Spinal cord (tissue), 10 donors: Measurements from ENCODE around the gene CDH6. TPM values are rescaled to one million over a fixed set of nuclear protein-coding genes. Genes with fewer than 3 reads are reported as not detected.

Experiments used
- DNase-seq, 6 donors: peaks; one replicate each; pipeline versions ENCODE4 v3.0.0 to v3.0.0-alpha.2; 2013 to 2015; ENCODE audit warnings: low spot score in 6 of 6, low read depth in 4 of 6
- H3K27ac ChIP-seq: one replicate; pipeline ENCODE4 v1.5.1; 2013; ENCODE audit warnings: low read depth, low read length, control low read depth
- H3K27me3 ChIP-seq: one replicate; pipeline ENCODE4 v1.6.1; 2013; ENCODE audit warnings: low read length; ENCODE audit not compliant: control insufficient read depth, insufficient read depth
- H3K36me3 ChIP-seq: one replicate; pipeline ENCODE4 v1.6.1; 2013; ENCODE audit warnings: low read length; ENCODE audit not compliant: control insufficient read depth, insufficient read depth
- H3K4me1 ChIP-seq: one replicate; pipeline ENCODE4 v1.6.1; 2013; ENCODE audit warnings: low read length; ENCODE audit not compliant: control insufficient read depth, insufficient read depth
- H3K4me3 ChIP-seq: one replicate; pipeline ENCODE4 v1.5.1; 2013; ENCODE audit warnings: low read depth, low read length, control low read depth
- H3K9me3 ChIP-seq: one replicate; pipeline ENCODE4 v1.6.1; 2013; ENCODE audit warnings: low read length; ENCODE audit not compliant: control insufficient read depth, insufficient read depth
- WGBS: methylation state at CpG from one replicate; pipeline ENCODE4 v1.1.5; 2013; ENCODE audit warnings: missing lambda C conversion rate; ENCODE audit not compliant: insufficient coverage; 5-methylcytosine and 5-hydroxymethylcytosine counted together
- polyA plus RNA-seq, 2 donors: library from polyadenylated mRNA; unstranded; fragments of 120-200 nt; gene quantifications; one replicate each; pipeline ENCODE4 v1.2.1, GENCODE V29; 2013; ENCODE audit not compliant: insufficient read length in 2 of 2
- total RNA-seq, 2 donors: library from RNA; depleted of rRNA in 1 of 2; stranded (reverse); fragments of 120-200 nt in 1 of 2; fragments of >200 nt in 1 of 2; gene quantifications; one replicate each; pipeline versions ENCODE4 v1.2.3 to v1.2.4, GENCODE V29; 2013 to 2014
- donor health status: healthy.

CDH6 gene
- total and polyA plus RNA-seq, 4 donors, result 25.8 to 50.9 (median 34.9) TPM

GRCh38 chr5:31328040-31328733, 134.7 kb downstream of the CDH6 start:
- Histone ChIP-seq H3K9me3 (no peaks in the 10 kb centered on the region), H3K27me3 (no peaks in the 10 kb centered on the region), H3K36me3 (no peaks in the 10 kb centered on the region), H3K4me3 (no peak overlapping the region), H3K4me1 (no peaks in the 10 kb centered on the region), H3K27ac (no peak overlapping the region)
- WGBS, result 90% methylated on average over 2 of the region's 11 CpGs
- peak in 1 of 6 donors; percentile 52 for DNase-seq

- Histone ChIP-seq H3K4me1 (no peaks in the 10 kb centered on the region), H3K4me3 (no peak overlapping the region), H3K9me3 (no peaks in the 10 kb centered on the region), H3K36me3 (no peaks in the 10 kb centered on the region), H3K27ac (no peak overlapping the region), H3K27me3 (no peaks in the 10 kb centered on the region)
- no CpG with 5 or more reads among the region's 2 CpGs for WGBS
- peak in 1 of 6 donors; percentile 22 for DNase-seq
Observed at GRCh38 chr5:31329715-31330114, 136.2 kb downstream of the CDH6 start.

GRCh38 chr5:31332160-31332559, 138.7 kb downstream of the CDH6 start:
- WGBS, result 100% methylated on average over 1 of the region's 2 CpGs
- no peak overlapping the region for H3K4me3 ChIP-seq
- no peak for DNase-seq
- no peaks in the 10 kb centered on the region for H3K9me3 ChIP-seq
- no peaks in the 10 kb centered on the region for H3K27me3 ChIP-seq
- H3K27ac ChIP-seq, result no peak overlapping the region
- H3K36me3 ChIP-seq, result no peaks in the 10 kb centered on the region
- no peaks in the 10 kb centered on the region for H3K4me1 ChIP-seq

- H3K4me1 ChIP-seq, result no peaks in the 10 kb centered on the region
- no CpG with 5 or more reads among the region's 2 CpGs for WGBS
- no peak for DNase-seq
- H3K9me3 ChIP-seq, result no peaks in the 10 kb centered on the region
- H3K27me3 ChIP-seq, result no peaks in the 10 kb centered on the region
- H3K4me3 ChIP-seq, result no peak overlapping the region
- no peaks in the 10 kb centered on the region for H3K36me3 ChIP-seq
- no peak overlapping the region for H3K27ac ChIP-seq
Observed at GRCh38 chr5:31333475-31333874, 140.0 kb downstream of the CDH6 start.

GRCh38 chr5:31334061-31334860, 140.8 kb downstream of the CDH6 start:
- DNase-seq, result peak in 1 of 6 donors; percentile 55

GRCh38 chr5:31335456-31335855, 142.0 kb downstream of the CDH6 start:
- no peak overlapping the region for H3K27ac ChIP-seq
- no peak for DNase-seq

More at GRCh38 chr5:31334061-31334860, 140.8 kb downstream of the CDH6 start:
- no peaks in the 10 kb centered on the region for H3K36me3 ChIP-seq
- no CpG with 5 or more reads among the region's 4 CpGs for WGBS
- no peaks in the 10 kb centered on the region for H3K4me1 ChIP-seq
- no peaks in the 10 kb centered on the region for H3K27me3 ChIP-seq
- H3K27ac ChIP-seq, result no peak overlapping the region
- no peak overlapping the region for H3K4me3 ChIP-seq
- no peaks in the 10 kb centered on the region for H3K9me3 ChIP-seq

GRCh38 chr5:31343946-31344345, 150.5 kb downstream of the CDH6 start:
- no peaks in the 10 kb centered on the region for H3K9me3 ChIP-seq
- H3K36me3 ChIP-seq, result no peaks in the 10 kb centered on the region
- no peak for DNase-seq
- H3K27ac ChIP-seq, result no peak overlapping the region
- H3K4me3 ChIP-seq, result no peak overlapping the region
- H3K27me3 ChIP-seq, result no peaks in the 10 kb centered on the region
- no peaks in the 10 kb centered on the region for H3K4me1 ChIP-seq
- 72% methylated on average over 3 of the region's 3 CpGs for WGBS

More at GRCh38 chr5:31335456-31335855, 142.0 kb downstream of the CDH6 start:
- Histone ChIP-seq H3K9me3 (no peaks in the 10 kb centered on the region), H3K4me1 (no peaks in the 10 kb centered on the region), H3K36me3 (no peaks in the 10 kb centered on the region), H3K4me3 (no peak overlapping the region), H3K27me3 (no peaks in the 10 kb centered on the region)

- H3K27ac ChIP-seq, result no peak overlapping the region
- H3K27me3 ChIP-seq, result no peaks in the 10 kb centered on the region
- no peaks in the 10 kb centered on the region for H3K9me3 ChIP-seq
- no peak for DNase-seq
- WGBS, result no CpG with 5 or more reads among the region's 3 CpGs
- no peaks in the 10 kb centered on the region for H3K36me3 ChIP-seq
- H3K4me1 ChIP-seq, result no peaks in the 10 kb centered on the region
- no peak overlapping the region for H3K4me3 ChIP-seq
Observed at GRCh38 chr5:31346896-31347551, 153.5 kb downstream of the CDH6 start.

GRCh38 chr5:31347552-31347905, 154.0 kb downstream of the CDH6 start:
- Histone ChIP-seq H3K9me3 (no peaks in the 10 kb centered on the region), H3K27me3 (no peaks in the 10 kb centered on the region), H3K27ac (no peak overlapping the region), H3K4me3 (no peak overlapping the region), H3K4me1 (no peaks in the 10 kb centered on the region), H3K36me3 (no peaks in the 10 kb centered on the region)
- no peak for DNase-seq
